NCI-H748 treated with DMSO at 0.1 percent for 48 hours (cell line): ENCODE measurements around the gene ALDH1A1.
"Not testable (repeated sequence)": the region's sequence is repeated elsewhere in the genome, so short reads cannot be mapped to it uniquely, and the experiment has no call there.

ENCODE experiments used
- DNase-seq: peaks from one replicate; lab custom pipeline; 2025; lab: John Stamatoyannopoulos, UW

Gene ALDH1A1

DNA sequence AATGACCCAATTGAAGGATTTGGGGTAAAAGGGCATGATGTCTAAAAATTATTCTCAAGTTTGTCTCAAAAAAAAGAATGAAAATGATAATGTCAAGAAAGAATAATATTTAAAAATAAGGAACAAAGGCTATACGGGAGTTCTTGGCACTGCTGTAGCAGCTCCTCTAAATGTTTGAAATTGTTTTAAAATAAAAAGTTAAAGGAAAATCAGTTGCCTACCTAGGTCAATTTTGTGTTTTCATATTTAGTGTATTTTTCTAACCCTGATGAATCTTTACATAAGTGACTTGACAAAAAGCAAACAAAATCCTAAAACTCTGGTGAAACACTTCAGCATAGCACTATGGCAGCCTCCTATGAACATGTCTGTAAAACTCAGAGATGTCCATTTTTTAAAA, 56.4 kb downstream of the ALDH1A1 start:
- no peak for DNase-seq

DNA sequence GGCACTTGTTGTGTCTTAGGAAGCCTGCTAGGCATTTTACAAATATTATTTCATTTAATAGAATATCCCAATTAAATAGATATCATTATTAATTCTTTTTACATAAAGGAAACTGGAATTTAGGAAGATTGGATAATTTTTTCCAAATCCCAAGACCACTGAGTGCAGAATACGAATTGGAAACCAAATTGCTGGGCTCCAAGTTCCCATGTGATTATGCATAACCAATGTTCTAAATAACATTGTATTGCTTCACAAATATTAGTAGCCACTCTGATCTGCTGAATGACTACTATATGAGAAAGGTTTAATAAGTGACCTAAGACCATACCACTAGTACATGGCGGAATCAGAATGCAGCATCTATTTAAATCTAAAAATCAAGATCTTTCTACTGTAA, 57.7 kb downstream of the ALDH1A1 start:
- no peak for DNase-seq

DNA sequence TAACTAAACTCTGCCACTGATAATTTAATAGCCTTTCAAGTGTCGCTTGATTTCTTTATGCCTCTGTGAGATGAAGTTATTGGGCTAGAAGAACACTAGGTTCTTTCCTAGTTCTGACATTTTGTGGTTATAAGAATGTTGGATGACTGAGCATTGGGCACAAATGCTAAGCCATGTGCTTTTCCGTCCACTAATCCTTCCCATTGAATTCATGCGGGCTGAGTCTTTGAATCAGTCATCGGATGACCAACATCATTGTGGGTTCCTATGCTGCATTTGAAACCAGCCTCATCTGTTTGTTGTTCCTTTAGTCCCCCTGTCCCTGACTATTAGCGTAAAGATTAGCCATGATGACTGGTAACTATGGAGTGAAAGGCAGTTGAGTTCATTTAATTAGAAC, 58.5 kb downstream of the ALDH1A1 start:
- DNase-seq = no peak

GRCh38 chr9:72893437-72893836, 59.4 kb downstream of the ALDH1A1 start:
- no peak for DNase-seq

DNA sequence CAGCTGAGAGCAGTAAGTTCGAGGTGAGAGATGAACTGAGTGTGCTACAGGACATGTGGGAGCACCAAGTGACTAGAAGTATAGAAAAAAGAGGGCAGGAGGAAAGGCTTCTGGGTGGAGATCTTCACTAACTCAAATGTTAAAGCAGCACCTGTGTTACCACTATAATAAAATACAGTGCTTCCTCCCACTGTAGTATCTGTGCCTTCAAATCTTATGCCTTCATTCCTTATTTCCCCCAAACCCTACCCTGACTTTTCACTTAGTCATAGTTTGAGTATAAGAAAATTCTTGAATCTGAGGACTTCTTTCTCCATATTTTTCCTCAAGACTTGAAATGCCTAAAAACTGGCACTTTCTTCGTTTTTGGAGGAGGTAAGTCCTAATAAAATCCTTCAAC, 61.8 kb downstream of the ALDH1A1 start:
- DNase-seq = no peak

- DNase-seq = no peak
Observed at GRCh38 chr9:72888943-72889342, 63.9 kb downstream of the ALDH1A1 start.

DNA sequence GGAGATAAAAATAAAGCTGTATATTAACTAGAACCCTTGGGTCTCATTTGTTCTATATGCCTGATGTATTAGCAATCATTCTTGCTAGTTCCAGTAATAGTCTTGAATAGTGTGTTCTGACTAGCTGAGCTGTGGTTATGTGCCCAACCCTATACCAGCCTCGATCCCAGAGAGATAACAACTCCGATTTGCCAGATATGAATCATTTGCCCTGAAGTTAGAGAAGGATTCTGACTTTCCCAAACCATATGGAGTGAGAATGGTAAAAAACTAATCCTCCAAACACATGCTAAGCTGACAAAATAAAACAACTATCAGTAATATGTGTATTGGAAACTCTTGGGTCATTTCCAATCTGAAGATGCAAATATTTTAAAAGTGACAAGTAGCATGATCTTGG, 64.8 kb downstream of the ALDH1A1 start:
- no peak for DNase-seq

DNA sequence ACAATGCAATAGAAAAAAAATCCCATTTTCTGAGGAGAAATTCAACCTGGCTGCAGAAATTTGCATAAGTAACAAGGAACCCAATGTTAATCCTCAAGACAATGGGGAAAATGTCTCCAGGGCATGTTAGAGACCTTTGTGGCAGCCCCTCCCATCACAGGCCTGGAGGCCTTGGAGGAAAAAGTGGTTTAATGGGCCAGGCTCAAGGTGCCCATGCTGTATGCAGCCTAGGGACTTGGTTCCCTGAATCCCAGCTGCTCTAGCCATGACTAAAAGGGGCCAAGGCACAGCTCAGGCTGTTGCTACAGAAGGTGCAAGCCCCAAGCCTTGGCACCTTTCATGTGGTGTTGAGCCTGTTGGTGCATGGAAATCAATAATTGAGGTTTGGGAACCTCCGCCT, 66.5 kb downstream of the ALDH1A1 start:
- DNase-seq = no peak

DNA sequence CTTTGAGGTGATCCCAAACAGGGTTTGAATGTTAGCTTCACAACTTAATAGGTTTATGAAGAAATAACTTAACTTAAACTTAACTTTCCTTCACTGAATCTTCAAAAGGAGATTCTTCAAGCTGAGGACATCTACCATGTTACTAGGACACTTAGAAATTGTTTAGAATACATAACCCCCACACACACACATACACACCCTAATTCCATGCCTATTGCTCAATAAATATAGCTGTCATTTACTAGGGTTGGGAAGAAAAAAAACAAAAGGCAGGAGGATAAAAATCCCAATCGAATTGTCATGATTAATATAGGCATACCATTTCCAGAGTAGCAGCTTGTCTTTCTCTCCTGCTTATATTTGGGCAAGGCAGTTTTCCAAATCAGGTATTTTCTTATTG, 68.3 kb downstream of the ALDH1A1 start:
- no peak for DNase-seq

DNA sequence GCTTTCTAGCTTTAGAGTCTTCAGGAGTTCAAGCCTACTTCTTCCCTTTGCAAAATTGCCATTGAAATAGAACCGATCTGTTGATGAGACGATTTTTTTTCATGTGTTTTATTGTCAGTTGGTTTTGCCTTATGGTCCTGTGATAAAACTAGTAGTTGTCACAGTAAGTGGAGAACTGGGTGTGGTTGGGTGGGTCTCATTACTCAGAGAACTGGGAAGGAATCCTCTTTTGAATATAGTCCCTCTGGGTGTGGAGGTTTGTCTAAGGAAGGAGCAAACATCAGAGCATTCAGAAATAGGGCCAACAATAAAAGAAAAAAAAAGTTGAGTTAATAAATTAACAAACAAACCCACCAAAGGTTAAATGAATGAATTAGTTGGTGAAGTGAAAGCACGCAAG, 69.0 kb downstream of the ALDH1A1 start:
- DNase-seq = no peak

DNA sequence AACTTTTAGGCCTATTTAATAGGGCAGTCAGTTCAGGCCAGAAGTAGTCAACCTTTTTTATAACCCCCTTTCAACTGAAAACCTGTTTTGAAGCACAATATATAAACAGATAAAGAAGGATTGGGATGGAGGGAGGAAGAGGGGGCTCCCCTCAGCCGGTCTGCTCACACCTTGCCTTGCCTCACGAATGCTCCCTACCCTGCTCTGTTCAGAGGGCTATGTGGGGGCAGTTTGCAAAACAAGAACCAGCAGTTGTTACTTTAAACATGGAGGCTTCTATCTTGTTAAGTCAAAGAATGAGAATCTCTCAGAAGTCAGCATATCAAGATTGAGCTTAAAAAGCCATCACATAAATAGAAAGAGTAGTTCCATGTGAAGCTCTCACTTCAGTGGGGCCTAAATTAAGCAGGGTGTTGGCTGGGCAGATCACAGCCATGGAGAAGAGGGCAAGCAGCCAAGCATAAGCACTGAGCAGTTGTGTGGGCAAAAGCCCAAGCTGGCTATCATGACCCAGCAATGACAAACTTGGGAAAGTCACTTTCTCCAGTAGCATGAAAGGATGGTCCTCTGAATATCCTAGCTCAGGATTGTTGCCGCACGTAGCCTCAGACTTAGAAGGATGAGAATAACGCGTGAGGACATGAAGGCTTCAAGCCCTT, 70.6 kb downstream of the ALDH1A1 start:
- no peak for DNase-seq

DNA sequence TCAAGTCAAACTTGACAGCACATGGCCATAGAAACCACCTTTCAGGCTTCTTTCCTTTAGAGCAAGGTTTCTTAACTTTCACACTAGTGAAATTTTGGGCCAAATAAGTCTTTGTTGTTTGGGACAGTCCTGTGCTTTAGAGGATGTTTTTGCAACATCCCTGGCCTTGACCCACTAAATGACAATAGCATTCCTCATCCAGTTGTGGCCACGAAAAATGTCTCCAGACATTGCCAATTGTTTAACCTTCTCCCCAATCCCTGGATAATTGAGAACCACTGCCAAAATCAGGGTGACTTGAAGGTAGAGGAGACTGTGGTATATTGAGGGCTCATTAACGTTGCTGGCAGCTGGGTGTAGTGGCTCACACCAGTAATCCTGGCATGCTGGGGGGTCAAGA, 72.0 kb downstream of the ALDH1A1 start:
- no peak for DNase-seq

DNA sequence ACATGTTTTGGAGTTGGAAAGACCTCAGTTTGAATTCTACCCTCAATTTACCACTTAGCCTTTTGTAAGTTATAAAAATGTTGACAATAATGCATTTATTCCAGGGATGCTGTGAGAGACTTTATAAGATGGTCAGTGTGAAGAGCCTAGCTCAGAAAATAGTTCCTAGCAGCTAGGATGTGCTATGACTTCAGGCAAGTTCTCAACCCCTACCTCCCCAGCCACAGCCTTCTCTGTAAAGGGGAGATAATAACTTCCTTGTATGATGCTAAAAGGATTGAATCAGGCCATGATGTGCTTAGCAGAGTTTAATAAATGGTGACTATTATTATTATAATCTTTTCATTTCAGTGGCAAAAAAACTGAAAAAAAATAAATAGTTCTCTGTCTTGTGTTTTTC, 77.6 kb downstream of the ALDH1A1 start:
- DNase-seq = no peak

- DNase-seq = no peak
Observed at GRCh38 chr9:72874344-72874743, 78.5 kb downstream of the ALDH1A1 start.

- no peak for DNase-seq
Observed at GRCh38 chr9:72873456-72873855, 79.4 kb downstream of the ALDH1A1 start.

GRCh38 chr9:72872718-72873117, 80.1 kb downstream of the ALDH1A1 start:
- no peak for DNase-seq

- DNase-seq = no peak
Observed at GRCh38 chr9:72871685-72872084, 81.2 kb downstream of the ALDH1A1 start.

GRCh38 chr9:72864327-72864726, 88.5 kb downstream of the ALDH1A1 start:
- no peak for DNase-seq

GRCh38 chr9:72863456-72864094, 89.3 kb downstream of the ALDH1A1 start:
- no peak for DNase-seq

- DNase-seq = not testable (repeated sequence)
Observed at GRCh38 chr9:72862788-72863187, 90.1 kb downstream of the ALDH1A1 start.

DNA sequence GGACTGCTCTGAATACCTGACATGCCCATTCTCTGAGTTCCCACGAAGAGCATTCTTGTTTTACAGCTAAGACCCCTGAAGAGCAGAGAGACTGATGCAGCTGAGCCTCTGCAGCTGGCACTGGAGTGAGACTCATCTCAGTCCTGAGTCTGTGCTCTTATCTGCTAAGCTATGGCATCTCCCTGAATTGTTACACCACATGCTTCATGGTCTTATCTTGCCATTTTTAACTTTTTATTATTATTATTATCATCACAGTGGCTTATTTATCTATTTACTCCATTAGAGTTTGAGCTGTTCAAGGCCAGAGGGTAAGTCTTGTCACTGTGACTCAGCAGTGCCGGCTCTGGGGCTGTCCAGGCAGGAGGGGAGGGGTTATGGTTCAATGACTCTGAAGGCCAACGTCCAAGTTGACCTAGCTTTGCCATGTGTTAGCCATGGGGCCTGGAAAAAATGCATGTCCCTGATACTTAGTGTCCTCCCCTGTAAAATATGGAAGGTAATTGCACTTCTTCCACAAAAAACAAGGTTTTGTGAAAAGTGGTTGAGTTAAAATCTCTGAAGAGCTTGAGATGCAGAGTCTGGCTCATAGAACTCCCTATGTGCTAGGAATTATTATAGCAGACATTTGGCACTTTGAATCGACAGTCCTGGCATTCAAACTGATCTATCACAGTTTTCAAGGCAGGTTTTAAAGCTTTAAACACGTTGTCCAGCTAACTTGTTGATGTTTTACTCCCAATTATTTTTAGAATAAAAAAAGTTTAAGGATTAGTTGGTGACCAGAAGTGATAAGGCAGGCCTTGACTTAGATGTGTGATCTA, 94.6 kb downstream of the ALDH1A1 start:
- no peak for DNase-seq

GRCh38 chr9:72857624-72857996, 95.2 kb downstream of the ALDH1A1 start:
- no peak for DNase-seq

DNA sequence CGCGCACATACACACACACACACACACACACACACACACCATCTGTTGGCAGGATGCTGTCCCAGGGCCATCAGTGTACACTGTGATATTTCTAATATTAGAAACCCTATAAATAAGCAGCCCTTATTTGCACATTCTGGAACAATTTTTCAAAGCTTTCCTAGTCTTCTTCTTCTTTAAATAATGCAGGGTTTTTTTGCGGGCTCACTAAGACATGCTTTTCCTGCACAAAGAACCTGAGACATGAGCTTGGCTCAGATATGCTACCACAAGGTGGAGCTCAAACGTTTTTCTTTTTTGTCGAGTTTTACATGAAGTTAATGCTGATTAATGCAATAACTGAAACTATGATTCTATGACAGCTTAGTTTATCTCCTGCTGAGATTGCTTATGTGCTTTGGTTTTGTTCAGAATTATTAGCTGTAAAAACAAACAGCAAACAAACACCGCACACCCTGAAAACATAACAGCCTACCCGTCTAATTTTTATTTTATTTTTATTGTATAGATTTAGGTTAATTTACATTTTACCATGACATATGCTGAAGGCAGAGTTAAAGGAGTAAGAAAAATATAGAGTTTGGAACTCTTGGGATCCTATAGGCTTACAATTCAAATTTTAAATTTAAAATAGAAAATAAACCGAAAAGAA, 95.8 kb downstream of the ALDH1A1 start:
- DNase-seq = peak; percentile 15
